Stimulated activated CD4-positive, alpha-beta T cell treated with anti-CD3 and anti-CD28 coated beads, Interleukin-2, amount 100 ng/mL, for 48 hours (primary cell): ENCODE results near the gene PLOD1.

Source experiments
- DNase-seq, 2 donors: peaks; one replicate each; pipeline ENCODE4 v3.0.0-alpha.2; 2020

Gene PLOD1

DNA sequence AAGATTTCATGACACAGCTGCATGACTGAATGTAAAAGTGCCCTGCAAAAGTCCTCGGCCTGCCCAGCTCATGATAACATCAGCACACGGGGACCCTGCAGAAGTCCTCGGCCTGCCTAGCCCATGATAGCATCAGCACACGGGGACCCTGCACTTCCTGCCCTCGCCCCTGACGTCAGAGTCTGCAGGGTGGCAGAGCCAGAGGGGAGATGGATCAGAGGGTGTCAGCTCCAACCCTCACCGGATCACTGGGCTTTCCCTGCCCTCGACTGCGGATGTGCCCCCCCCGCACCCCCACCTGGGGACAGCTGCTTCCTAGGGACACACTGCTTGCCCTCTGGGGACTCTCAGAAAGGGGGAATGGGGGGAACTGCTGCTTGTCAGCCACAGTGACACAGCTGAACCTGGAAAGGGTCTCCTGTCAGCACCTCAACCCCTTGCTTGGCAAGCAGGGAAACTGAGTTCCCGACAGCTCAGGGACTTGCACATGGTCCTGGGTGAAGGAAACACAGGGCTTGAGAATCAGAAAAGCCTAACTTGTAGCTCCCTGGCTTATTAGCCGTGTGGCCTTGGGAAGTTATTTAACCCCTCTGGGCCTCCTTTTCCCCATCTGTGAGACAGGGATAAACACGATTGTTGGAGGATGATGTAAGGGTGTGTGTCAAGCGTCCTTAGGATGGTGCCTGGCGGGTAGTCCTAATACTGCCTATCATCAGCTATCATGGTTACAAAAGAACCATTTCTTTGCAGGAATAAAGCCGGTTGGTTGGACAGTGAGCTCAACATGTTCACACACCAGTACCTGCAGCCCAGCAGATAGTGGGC lies 76.4 kb downstream of the PLOD1 start:
- no peak for DNase-seq

DNA sequence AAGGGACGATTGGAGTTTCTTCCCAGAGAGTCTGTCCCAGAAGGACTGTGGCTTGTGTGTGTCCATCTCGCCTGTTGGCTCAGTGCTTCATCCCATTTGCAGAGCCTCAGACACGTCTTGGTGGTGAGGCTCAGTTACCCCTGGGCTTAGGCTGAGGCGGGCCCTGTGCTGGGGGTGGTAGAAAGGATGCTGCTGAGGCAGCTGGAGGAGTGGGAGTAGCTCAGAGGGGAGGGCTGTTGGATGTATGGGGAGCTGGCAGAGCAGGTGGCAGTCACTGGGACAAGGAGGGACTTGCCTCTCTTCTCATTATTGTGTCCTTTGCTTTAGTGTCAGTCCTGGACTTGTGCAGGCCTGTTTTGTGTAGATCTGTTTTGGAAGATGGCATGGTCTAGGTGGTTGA lies 77.5 kb downstream of the PLOD1 start:
- DNase-seq = no peak

DNA sequence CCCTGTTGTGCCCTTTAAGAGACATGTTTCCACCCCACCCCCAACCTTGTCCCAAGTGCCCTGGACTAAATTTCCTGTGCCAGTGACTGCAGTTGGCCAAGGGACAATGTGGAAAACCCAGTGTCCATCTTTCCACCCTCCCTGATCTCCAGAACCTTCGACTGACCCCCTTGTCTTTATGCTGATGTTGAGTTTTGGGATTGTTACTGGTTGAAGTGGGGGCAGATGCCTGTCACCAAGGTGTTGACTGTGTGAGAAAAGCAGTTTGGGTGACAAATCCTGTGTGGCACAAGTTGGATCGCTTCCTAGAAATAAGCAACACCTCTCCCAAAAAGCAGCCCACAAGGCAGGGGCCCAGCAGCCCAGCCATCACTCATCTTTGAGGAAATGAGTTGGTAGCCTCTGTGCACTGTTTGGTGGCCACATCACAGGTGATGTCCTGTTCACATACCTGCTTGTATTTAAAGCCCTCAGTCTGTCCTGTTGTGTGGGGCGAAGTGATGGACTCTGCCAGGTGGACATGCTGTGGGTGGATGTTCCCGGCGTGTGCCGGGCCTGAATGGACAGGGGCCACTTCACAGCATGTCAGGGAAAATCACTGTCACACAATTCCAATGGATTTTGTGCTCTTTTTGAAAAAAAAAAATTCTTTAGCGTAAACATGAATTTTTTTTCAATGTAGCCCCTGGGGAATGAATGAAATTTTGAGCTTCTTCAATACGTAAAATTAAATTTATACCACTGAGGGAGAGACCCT lies 78.2 kb downstream of the PLOD1 start:
- DNase-seq = no peak

DNA sequence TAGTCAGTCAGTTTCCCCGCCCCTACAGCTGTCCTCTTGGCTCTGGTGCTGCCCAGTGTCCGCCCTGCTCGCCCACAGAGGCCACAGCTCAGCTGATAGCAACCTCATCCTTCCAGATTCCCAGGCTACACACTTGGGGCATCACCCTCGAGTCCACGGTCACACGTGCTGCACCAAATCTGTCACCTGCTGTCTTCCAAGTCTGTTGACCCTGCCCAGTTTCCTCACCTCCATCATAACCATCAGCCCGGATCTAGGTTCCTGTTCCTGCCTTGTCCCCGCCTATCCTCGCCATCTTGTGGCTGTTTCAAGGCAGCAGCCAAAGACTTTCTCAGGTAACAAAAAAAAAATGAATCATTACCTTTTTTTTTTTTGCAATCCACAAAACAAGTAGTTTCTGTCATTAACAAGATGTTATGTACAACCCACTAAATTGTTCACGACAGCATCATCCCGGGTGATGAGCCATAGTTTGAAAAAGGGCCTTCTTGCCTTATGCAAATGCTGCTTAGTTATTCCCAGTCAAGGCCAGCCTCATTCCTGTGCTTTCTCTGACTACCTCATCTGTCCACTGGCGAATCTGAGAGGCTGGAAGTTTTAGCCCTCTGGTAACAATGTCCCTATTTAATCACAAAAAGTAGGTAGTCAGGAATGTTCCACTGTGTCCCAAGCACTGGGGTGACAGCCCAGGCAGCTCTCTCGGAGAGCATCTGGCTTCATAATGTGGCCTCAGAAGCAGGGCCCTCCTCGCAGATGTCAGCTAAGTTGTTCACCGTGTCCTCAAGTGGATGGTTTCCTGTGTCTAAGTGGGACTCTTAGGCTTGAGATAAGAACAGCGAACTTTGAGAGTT lies 79.8 kb downstream of the PLOD1 start:
- DNase-seq = no peak

DNA sequence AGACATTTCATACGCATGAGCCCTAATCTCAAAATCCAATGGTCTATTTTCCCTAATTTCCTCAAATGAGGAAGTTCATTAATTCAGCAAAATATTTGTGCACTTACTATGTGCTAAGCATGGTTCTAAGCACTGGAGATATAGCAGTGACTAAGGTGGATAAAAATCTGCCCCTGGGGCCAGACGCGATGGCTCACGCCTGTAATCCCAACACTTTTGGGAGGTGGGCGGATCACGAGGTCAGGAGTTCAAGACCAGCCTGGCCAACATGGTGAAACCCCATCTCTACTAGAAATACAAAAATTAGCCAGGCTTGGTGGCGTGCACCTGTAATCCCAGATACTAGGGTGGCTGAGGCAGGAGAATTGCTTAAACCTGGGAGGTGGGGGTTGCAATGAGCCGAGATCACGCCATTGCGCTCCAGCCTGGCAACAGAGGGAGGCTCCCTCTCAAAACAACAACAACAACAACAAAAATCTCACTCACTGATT lies 80.5 kb downstream of the PLOD1 start:
- no peak for DNase-seq

DNA sequence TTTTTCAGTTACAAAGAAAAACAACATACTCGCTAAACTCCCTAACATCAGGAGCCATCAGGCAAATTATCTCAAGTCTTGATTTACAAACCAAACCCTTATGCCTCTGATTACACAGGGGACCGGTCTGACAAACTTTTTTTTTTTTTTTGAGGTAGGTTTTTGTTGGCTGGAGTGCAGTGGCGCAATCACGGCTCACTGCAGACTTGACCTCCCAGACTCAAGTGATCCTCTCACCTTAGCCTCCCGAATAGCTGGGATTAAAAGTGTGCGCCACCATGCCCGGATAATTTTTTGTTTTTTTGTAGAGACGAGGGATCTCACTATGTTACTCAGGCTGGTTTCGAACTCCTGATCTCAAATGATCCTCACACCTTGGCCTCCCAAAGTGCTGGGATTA lies 81.0 kb downstream of the PLOD1 start:
- DNase-seq = no peak

DNA sequence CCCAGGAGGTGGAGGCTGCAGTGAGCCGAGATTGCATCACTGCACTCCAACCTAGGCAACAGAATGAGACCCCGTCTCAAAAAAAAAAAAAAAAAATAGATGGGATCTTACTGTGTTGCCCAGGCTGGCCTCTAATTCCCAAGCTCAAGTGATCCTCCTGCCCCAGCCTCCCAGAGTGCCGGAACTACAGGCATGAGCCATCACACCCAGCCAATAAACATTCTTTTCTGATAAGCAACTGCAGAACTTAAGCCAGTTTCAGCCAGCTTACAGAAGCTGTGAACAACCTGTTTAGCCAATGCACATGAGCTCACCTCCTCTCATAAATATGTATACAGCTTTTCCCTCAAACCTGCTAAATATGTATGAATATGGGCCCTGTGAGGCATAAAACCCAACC lies 81.7 kb downstream of the PLOD1 start:
- DNase-seq = no peak

DNA sequence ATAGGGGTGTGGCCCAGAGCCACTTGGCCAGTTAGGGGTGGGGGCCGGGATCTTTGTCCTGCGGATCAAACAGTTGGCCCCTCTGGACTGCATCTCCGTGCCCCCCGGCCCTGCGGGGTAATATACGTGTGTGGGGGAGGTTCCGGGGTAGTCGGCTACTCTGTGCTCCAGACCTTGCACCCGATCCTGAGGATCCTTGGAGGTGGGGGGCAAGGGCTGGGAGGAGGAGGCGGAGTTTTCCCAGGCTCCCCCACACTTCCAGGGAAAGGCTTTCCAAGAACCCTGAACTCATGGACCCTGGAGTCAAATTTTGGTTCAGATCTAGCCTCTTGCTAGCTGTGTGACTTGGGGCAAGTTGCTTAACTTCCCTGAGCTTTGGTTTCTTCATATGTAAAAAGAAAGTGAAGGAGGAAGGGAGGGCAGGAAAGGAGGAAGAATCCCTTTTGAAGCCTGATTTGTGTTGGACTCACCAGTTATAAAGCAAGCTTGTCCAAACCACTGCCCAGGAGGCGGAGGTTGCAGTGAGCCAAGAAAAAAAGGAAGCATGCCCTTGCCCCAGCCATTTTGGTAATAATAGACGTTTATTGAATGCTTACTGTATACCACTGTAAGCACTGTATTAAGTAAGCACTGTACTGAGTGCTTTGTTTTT lies 85.5 kb downstream of the PLOD1 start:
- DNase-seq = no peak

DNA sequence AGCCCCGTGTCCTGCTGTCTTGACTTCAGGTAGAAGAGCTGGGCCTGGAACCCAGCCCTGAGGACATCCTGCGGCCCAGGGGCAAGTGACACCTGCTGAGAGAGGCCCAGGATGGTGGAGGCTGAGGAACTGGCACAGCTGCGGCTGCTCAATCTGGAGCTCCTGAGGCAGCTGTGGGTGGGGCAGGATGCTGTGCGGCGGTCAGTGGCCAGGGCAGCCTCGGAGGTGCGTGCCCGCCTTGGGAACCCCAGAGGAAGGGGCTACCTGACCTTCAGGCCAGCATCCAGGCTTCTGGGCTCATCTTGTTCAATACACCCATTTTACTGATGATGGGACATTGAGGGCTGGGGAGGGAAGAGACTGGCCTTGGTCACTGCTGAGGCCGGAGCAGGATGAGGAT lies 87.1 kb downstream of the PLOD1 start:
- DNase-seq = no peak

DNA sequence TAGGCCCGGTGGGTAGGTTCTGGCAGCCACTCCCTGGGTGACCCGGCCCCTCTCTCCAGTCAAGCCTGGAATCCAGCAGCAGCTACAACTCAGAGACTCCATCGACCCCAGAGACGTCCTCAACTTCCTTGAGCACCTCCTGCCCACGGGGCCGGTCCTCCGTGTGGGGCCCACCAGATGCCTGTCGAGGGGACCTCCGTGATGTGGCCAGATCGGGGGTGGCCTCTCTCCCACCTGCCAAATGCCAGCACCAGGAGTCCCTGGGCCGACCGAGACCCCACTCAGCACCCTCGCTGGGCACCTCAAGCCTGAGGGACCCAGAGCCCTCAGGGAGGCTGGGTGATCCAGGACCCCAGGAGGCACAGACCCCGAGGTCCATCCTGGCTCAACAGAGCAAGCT lies 87.5 kb downstream of the PLOD1 start:
- no peak for DNase-seq
